SU-DHL-6 (cell line): ENCODE data around the gene DPH2.

ENCODE experiments used
- H2AFZ ChIP-seq: fragments of 200-600 bp; sonication (generic); 2 replicates; pipeline ENCODE4 v1.6.1; 2014; ENCODE audit warnings: low read depth, mild to moderate bottlenecking, moderate library complexity, mixed read lengths, antibody characterized with exemption, low read length; ENCODE audit not compliant: severe bottlenecking
- H3F3A ChIP-seq: fragments of 200-600 bp; shearing (Covaris generic); 2 replicates; pipeline ENCODE4 v1.6.0; 2016; ENCODE audit warnings: antibody characterized with exemption, mild to moderate bottlenecking; ENCODE audit not compliant: insufficient read depth
- H3K27ac ChIP-seq: fragments of 200-600 bp; sonication (generic); 2 replicates; pipeline ENCODE4 v1.5.1; 2016; ENCODE audit warnings: low read depth, mild to moderate bottlenecking, low read length, moderate library complexity, mixed read lengths
- H3K27me3 ChIP-seq: fragments of 200-600 bp; sonication (generic), shearing (Covaris generic); 2 replicates; pipeline ENCODE4 v1.6.0; 2014; ENCODE audit warnings: mild to moderate bottlenecking, low read length
- H3K36me3 ChIP-seq: fragments of 200-600 bp; sonication (generic); 2 replicates; pipeline ENCODE4 v1.6.1; 2014; ENCODE audit warnings: mild to moderate bottlenecking, low read length, mixed read lengths
- H3K4me2 ChIP-seq: fragments of 300-600, 200-600 bp; shearing (Covaris generic), sonication (generic); 2 replicates; pipeline ENCODE4 v1.6.0; 2014; ENCODE audit warnings: low read length, low read depth, mild to moderate bottlenecking; ENCODE audit not compliant: poor library complexity, severe bottlenecking
- H3K4me3 ChIP-seq: fragments of 200-600 bp; sonication (generic); 2 replicates; pipeline ENCODE4 v1.5.1; 2014; ENCODE audit warnings: antibody characterized with exemption, low read length, mild to moderate bottlenecking, mixed read lengths; ENCODE audit not compliant: insufficient read depth, poor library complexity, severe bottlenecking
- H3K79me2 ChIP-seq: fragments of 200-600 bp; sonication (generic); 2 replicates; pipeline ENCODE4 v1.6.1; 2014; ENCODE audit warnings: mild to moderate bottlenecking, low read length, moderate library complexity; ENCODE audit not compliant: insufficient read depth
- H3K9ac ChIP-seq: fragments of 200-600 bp; sonication (generic); 2 replicates; pipeline ENCODE4 v1.7.0; 2014; ENCODE audit warnings: mild to moderate bottlenecking, low read length
- H3K9me2 ChIP-seq: fragments of 200-600 bp; sonication (generic); replicated peaks from 2 replicates; pipeline ENCODE4 v1.6.1; 2014; ENCODE audit warnings: low read length; ENCODE audit not compliant: insufficient read depth
- H3K9me3 ChIP-seq: fragments of 200-600 bp; sonication (generic); 2 replicates; pipeline ENCODE4 v1.6.1; 2014; ENCODE audit warnings: low read length, mixed read lengths; ENCODE audit not compliant: insufficient read depth
- H4K20me1 ChIP-seq: fragments of 200-600 bp; sonication (generic); 2 replicates; pipeline ENCODE4 v1.6.1; 2014; ENCODE audit warnings: low read depth, mild to moderate bottlenecking, antibody characterized with exemption, low read length, moderate library complexity, mixed read lengths
- EZH2phosphoT487 ChIP-seq: fragments of 200-600 bp; sonication (generic), shearing (Covaris generic); conservative IDR thresholded peaks from 2 replicates; pipeline ENCODE4 v1.6.1; 2018; ENCODE audit warnings: mild to moderate bottlenecking, antibody characterized with exemption, low read length, moderate library complexity, mixed read lengths
- TF ChIP-seq, protein P1 (sequence below): fragments of 200-600 bp; sonication (generic); IDR thresholded peaks from one replicate; pipeline ENCODE4 v1.5.1; 2017; ENCODE audit warnings: antibody characterized with exemption, mild to moderate bottlenecking, low read length, moderate library complexity; ENCODE audit not compliant: insufficient read depth, poor library complexity, severe bottlenecking

The DPH2 gene

DNA sequence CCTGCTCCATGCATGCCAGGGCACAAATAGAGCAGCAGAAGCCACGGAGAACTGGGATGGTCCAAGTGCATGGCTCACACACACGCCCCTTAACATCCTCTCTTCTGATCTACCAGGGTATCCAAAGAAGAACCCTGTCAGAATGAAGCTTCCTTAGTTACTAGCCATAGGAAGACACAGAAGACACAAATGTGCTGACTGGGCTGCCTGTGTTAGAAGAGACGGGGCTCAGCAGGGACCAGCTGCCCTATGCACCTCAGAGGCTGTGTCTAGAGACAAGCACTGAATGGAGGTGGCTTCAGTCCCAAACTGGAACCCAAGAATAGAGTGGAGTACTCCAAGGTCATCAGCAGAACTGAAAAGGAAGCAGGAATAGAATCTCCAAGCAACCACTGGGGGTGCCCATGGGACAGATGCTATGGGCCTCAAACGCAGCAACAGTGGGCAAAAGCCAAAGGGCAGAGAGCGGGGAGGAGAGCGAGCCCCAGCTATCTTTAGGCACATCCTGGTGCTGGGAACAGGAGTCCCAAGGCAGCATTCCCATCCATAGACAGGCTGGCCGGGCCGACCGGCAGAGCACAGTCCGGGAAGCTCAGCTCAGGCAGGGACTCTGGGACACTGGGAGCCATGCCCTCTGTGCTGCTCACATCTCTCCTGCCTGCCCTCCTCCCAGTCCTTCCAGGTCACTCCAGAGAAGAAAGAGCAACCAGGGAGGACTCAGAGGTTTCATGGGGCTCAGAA, 51.9 kb downstream of the DPH2 start:
- Histone ChIP-seq H4K20me1 (no peaks in the 10 kb centered on the region), H3K36me3 (no peaks in the 10 kb centered on the region), H3K27ac (no peak overlapping the region), H3K4me3 (no peak overlapping the region), H2AFZ (no peak overlapping the region), H3K79me2 (no peaks in the 10 kb centered on the region), H3K9me2 (no peaks in the 10 kb centered on the region), H3K9me3 (no peaks in the 10 kb centered on the region), H3K27me3 (no peaks in the 10 kb centered on the region), H3F3A (no peaks in the 10 kb centered on the region), H3K9ac (no peak overlapping the region), H3K4me2 (no peak overlapping the region)
- TF ChIP-seq, protein P1, sequence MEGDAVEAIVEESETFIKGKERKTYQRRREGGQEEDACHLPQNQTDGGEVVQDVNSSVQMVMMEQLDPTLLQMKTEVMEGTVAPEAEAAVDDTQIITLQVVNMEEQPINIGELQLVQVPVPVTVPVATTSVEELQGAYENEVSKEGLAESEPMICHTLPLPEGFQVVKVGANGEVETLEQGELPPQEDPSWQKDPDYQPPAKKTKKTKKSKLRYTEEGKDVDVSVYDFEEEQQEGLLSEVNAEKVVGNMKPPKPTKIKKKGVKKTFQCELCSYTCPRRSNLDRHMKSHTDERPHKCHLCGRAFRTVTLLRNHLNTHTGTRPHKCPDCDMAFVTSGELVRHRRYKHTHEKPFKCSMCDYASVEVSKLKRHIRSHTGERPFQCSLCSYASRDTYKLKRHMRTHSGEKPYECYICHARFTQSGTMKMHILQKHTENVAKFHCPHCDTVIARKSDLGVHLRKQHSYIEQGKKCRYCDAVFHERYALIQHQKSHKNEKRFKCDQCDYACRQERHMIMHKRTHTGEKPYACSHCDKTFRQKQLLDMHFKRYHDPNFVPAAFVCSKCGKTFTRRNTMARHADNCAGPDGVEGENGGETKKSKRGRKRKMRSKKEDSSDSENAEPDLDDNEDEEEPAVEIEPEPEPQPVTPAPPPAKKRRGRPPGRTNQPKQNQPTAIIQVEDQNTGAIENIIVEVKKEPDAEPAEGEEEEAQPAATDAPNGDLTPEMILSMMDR = no peak
- TF ChIP-seq EZH2phosphoT487 = no peak
